ENCODE results near the gene HSD11B2.

Gene HSD11B2

DNA sequence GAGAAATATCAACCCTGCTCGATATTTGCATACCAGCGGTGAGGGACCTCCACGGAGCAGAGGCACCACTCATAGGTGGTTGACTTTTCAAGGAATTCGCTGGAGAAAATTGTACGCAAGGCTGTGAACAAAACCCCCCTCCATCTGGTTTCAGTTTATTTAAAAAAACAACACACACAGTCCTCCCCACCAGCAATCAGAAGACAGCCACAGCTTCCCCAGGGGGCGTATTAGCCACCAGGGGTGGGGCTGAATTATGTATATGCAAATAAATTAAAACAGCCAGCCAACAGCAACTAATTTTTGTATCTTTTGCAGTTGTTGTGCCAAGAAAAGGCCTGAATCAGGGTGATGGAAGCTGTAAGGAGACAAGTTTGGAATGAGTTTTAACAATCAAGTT, 5.9 kb upstream of the HSD11B2 start:
- POLR2A ChIA-PET, result no interaction called here
- Histone ChIP-seq H3K4me3 (ENCODE audit: low read depth, low read length) (no peak overlapping the region), H3K27ac (ENCODE audit: extremely low read depth, low read depth, low read length) (no peak overlapping the region)

GRCh38 chr16:67425580-67425979, 5.3 kb upstream of the HSD11B2 start:
- POLR2A ChIA-PET, result no interaction called here
- TF ChIP-seq SP2 (tag by site-specific recombination; IDR thresholded peaks at IDR 0.05), result no peak
- TF ChIP-seq ZNF132 (tag by site-specific recombination; IDR thresholded peaks at IDR 0.05; ENCODE audit: borderline replicate concordance), result no peak
- TF ChIP-seq ZNF530 (tag by site-specific recombination; IDR thresholded peaks at IDR 0.05; ENCODE audit: low read depth), result no peak
- TF ChIP-seq GLI2 (tag by site-specific recombination; IDR thresholded peaks at IDR 0.05; ENCODE audit: borderline replicate concordance, low read depth), result no peak
- no peak for TF ChIP-seq ZNF701 (tag by site-specific recombination; IDR thresholded peaks at IDR 0.05)
- TF ChIP-seq ATF2 (tag by site-specific recombination; IDR thresholded peaks at IDR 0.05; ENCODE audit: low read depth), result no peak
- no peak for TF ChIP-seq ZNF354C (tag by site-specific recombination; IDR thresholded peaks at IDR 0.05; ENCODE audit: borderline replicate concordance, low read depth)
- no peak for TF ChIP-seq YY2 (tag by site-specific recombination; IDR thresholded peaks at IDR 0.05)
- TF ChIP-seq, protein P1, sequence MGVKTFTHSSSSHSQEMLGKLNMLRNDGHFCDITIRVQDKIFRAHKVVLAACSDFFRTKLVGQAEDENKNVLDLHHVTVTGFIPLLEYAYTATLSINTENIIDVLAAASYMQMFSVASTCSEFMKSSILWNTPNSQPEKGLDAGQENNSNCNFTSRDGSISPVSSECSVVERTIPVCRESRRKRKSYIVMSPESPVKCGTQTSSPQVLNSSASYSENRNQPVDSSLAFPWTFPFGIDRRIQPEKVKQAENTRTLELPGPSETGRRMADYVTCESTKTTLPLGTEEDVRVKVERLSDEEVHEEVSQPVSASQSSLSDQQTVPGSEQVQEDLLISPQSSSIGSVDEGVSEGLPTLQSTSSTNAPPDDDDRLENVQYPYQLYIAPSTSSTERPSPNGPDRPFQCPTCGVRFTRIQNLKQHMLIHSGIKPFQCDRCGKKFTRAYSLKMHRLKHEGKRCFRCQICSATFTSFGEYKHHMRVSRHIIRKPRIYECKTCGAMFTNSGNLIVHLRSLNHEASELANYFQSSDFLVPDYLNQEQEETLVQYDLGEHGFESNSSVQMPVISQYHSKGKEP (tag by site-specific recombination; IDR thresholded peaks at IDR 0.05), result no peak
- TF ChIP-seq ZNF48 (tag by site-specific recombination; IDR thresholded peaks at IDR 0.05), result no peak
- no peak for TF ChIP-seq ZNF416 (tag by site-specific recombination; IDR thresholded peaks at IDR 0.05)
- no peak for TF ChIP-seq ZNF629 (tag by site-specific recombination; IDR thresholded peaks at IDR 0.05)
- no peak for TF ChIP-seq MYNN (tag by site-specific recombination; IDR thresholded peaks at IDR 0.05; ENCODE audit: borderline replicate concordance)
- no peak for TF ChIP-seq ZNF175 (tag by site-specific recombination; IDR thresholded peaks at IDR 0.05)
- no peak for TF ChIP-seq ZNF426 (tag by site-specific recombination; IDR thresholded peaks at IDR 0.05)

More for the DNA sequence above, 5.9 kb upstream of the HSD11B2 start:
- Histone ChIP-seq H3K9me3 (ENCODE audit: control insufficient read depth, insufficient read depth, low read depth, low read length) (no peaks in the 10 kb centered on the region), H3K4me1 (ENCODE audit: control insufficient read depth, insufficient read depth, low read length) (no peaks in the 10 kb centered on the region; the same call in 1 of the 2 replicates), H3K36me3 (ENCODE audit: control insufficient read depth in 2 of 2, insufficient read depth in 1 of 2, low read length in 2 of 2) (no peaks in the 10 kb centered on the region)
- TF ChIP-seq ZNF501 (tag by site-specific recombination; IDR thresholded peaks at IDR 0.05) (no peak), ZNF416 (tag by site-specific recombination; IDR thresholded peaks at IDR 0.05) (no peak), ZNF768 (tag by site-specific recombination; IDR thresholded peaks at IDR 0.05) (no peak), ZNF16 (tag by site-specific recombination; IDR thresholded peaks at IDR 0.05; ENCODE audit: low read depth) (no peak), ZNF133 (tag by site-specific recombination; IDR thresholded peaks at IDR 0.05) (no peak), KLF1 (tag by site-specific recombination; IDR thresholded peaks at IDR 0.05) (no peak), ZNF513 (tag by site-specific recombination; IDR thresholded peaks at IDR 0.05) (no peak), IKZF3 (tag by site-specific recombination; IDR thresholded peaks at IDR 0.05) (no peak), ZNF510 (tag by site-specific recombination; IDR thresholded peaks at IDR 0.05; ENCODE audit: insufficient replicate concordance) (no peak), ZNF221 (tag by site-specific recombination; IDR thresholded peaks at IDR 0.05; ENCODE audit: borderline replicate concordance) (no peak), ZNF18 (tag by site-specific recombination; IDR thresholded peaks at IDR 0.05) (no peak)
- TF ChIP-seq, protein P2, sequence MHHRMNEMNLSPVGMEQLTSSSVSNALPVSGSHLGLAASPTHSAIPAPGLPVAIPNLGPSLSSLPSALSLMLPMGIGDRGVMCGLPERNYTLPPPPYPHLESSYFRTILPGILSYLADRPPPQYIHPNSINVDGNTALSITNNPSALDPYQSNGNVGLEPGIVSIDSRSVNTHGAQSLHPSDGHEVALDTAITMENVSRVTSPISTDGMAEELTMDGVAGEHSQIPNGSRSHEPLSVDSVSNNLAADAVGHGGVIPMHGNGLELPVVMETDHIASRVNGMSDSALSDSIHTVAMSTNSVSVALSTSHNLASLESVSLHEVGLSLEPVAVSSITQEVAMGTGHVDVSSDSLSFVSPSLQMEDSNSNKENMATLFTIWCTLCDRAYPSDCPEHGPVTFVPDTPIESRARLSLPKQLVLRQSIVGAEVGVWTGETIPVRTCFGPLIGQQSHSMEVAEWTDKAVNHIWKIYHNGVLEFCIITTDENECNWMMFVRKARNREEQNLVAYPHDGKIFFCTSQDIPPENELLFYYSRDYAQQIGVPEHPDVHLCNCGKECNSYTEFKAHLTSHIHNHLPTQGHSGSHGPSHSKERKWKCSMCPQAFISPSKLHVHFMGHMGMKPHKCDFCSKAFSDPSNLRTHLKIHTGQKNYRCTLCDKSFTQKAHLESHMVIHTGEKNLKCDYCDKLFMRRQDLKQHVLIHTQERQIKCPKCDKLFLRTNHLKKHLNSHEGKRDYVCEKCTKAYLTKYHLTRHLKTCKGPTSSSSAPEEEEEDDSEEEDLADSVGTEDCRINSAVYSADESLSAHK (tag by site-specific recombination; IDR thresholded peaks at IDR 0.05), result no peak
- CTCF ChIA-PET, result interaction anchor here (0.6 to 7.1 kb wide), 8 partner anchors 8 to 164 kb away, joined by 3 to 99 read pairs (median 3); partner anchors contain the start of genes ATP6V0D1, KCTD19 and LRRC36

More at GRCh38 chr16:67425580-67425979, 5.3 kb upstream of the HSD11B2 start:
- Histone ChIP-seq H3K9me3 (ENCODE audit: control insufficient read depth, insufficient read depth, low read depth, low read length) (no peaks in the 10 kb centered on the region), H3K4me3 (ENCODE audit: low read depth, low read length) (no peak overlapping the region), H3K36me3 (ENCODE audit: control insufficient read depth in 2 of 2, insufficient read depth in 1 of 2, low read length in 2 of 2) (no peaks in the 10 kb centered on the region), H3K4me1 (ENCODE audit: control insufficient read depth, insufficient read depth, low read length) (no peaks in the 10 kb centered on the region; the same call in 1 of the 2 replicates), H3K27ac (ENCODE audit: extremely low read depth, low read depth, low read length) (no peak overlapping the region)
- CTCF ChIA-PET, result interaction anchor here (0.6 to 7.1 kb wide), 9 partner anchors 8 to 316 kb away, joined by 3 to 99 read pairs (median 4); partner anchors contain the start of genes ATP6V0D1, KCTD19, LRRC36 and PHAF1

Measured in HEK293 (cell line).